Measurements from ENCODE around the gene SYTL2. TPM values are rescaled to one million over a fixed set of nuclear protein-coding genes. Genes with fewer than 3 reads are reported as not detected.
A peak's percentile ranks its signal among the peaks of the same experiment; 100 is the strongest.
"Not testable (repeated sequence)": the region's sequence is repeated elsewhere in the genome, so short reads cannot be mapped to it uniquely, and the experiment has no call there.

Gene SYTL2
- total RNA-seq, 1 donor from 2014 or later: 7.3 TPM

DNA sequence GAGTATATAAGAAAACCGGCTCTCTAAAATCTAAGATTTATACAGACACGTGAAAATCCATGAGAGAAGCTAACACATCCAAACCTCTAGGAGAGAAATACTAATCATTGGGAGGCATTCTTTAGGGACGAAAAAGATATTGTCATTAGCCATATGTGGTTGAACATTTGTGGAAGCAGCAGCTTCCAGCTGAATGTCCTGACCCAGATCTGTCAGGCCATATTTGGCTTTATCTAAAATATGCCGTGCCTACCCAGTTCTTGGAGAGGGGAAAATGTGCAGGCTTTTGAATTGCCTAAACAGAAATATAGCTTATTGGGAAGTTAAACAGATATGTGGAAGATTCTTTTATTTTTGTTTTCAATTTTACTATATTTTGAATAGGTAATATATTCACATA lies 131.4 kb downstream of the SYTL2 start:
- DNase-seq (ENCODE audit: low read depth, low spot score): no peak
- H3K9me3 Mint-ChIP-seq: no peaks in the 10 kb centered on the region
- H3K27me3 Mint-ChIP-seq (ENCODE audit: low read depth): peaks cover 2% of the 10 kb centered on the region
- no peaks in the 10 kb centered on the region for H3K36me3 Mint-ChIP-seq (ENCODE audit: low read depth)
- TF ChIP-seq CTCF (conservative IDR thresholded peaks at IDR 0.05): no peak
- no peaks in the 10 kb centered on the region for H3K4me1 Mint-ChIP-seq
- no peak overlapping the region for H3K27ac Mint-ChIP-seq (ENCODE audit: unreplicated experiment)
- H3K4me3 Mint-ChIP-seq: no peak overlapping the region

DNA sequence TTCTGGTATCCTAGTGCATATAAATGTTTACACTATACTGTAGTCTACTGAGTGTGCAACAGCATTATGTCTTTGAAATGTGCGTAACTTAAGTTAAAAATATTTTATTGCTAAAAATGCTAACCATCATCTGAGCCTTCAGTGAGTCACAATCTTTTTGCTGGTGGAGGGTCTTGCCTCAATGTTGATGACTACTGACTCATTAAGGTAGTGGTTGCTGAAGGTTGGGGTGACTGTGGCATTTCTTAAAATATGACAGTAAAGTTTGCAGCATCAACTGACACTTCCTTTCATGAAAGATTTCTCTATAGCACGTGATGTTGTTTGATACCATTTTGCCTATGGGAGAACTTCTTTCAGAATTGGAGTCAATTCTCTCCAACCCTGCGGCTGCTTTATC lies 137.5 kb downstream of the SYTL2 start:
- no peak for TF ChIP-seq CTCF (conservative IDR thresholded peaks at IDR 0.05)
- Mint-ChIP-seq H3K36me3 (ENCODE audit: low read depth) (no peaks in the 10 kb centered on the region), H3K27ac (ENCODE audit: unreplicated experiment) (no peak overlapping the region), H3K27me3 (ENCODE audit: low read depth) (peaks cover 2% of the 10 kb centered on the region), H3K4me3 (no peak overlapping the region), H3K9me3 (peaks cover 10% of the 10 kb centered on the region), H3K4me1 (no peaks in the 10 kb centered on the region)
- no peak for DNase-seq (ENCODE audit: low read depth, low spot score)

DNA sequence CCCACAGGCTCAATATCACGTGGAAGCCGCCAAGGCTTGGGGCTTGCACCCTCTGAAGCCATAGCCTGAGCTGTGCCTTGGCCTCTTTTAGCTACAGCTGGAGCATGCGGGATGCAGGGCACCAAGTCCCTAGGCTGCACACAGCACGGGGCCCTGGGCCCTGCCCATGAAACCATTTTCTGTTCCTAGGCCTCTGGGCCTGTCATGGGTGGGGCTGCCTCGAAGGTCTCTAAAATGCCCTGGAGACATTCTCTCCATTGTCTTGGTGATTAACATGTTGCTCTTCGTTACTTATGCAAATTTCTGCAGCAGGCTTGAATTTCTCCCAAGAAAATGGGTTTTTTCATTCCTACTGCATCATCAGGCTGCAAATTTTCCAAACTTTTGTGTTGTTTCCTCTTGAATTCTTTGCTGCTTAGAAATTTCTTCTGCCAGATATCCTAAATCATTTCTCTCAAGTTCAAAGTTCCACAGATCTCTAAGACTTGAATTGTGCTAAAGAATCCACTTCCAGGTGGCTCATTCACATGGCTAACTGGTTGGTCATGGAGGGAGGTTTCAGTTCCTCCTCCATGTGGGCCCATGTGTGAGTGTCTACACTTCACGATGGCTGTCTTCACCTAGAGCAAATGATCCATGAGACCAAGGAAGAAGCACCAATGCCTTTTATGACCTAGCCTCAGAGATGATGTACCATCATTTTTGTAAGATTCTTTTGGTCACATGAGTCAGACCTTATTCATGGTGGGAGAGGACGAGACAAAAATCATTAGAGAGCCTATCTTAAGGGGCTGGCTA lies 138.6 kb downstream of the SYTL2 start:
- no peaks in the 10 kb centered on the region for H3K36me3 Mint-ChIP-seq (ENCODE audit: low read depth)
- no peak for TF ChIP-seq CTCF (conservative IDR thresholded peaks at IDR 0.05)
- no peak overlapping the region for H3K4me3 Mint-ChIP-seq
- H3K27me3 Mint-ChIP-seq (ENCODE audit: low read depth): peaks cover 2% of the 10 kb centered on the region
- no peak overlapping the region for H3K27ac Mint-ChIP-seq (ENCODE audit: unreplicated experiment)
- no peak for DNase-seq (ENCODE audit: low read depth, low spot score)
- no peaks in the 10 kb centered on the region for H3K4me1 Mint-ChIP-seq
- peaks cover 10% of the 10 kb centered on the region for H3K9me3 Mint-ChIP-seq

DNA sequence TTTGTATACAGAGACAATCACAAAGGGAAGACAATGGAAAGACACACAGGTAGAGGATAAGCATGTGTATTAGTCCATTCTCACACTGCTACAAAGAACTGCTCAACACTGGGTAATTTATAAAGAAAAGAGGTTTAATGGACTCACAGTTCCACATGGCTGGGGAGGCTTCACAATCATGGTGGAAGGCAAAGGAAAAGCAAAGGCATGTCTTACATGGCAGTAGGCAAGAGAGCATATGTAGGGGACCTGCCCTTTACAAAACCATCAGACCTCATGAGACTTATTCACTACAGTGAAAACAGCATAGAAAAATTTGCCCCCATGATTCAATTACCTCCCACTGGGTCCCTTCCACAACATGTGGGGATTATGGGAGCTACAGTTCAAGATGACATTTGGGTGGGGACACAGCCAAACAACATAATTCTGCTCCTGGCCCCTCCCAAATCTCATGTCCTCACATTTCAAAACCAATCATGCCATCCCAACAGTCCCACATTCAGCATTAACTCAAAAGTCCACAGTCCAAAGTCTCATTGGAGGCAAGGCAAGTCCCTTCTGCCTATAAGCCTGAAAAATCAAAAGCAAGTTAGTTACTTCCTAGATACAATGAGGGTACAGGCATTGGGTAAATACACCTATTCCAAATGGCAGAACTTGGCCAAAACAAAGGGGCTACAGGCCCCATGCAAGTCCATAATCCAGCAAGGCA lies 139.8 kb downstream of the SYTL2 start:
- not testable (repeated sequence) for H3K4me3 Mint-ChIP-seq; H3K27me3 Mint-ChIP-seq (ENCODE audit: low read depth); H3K4me1 Mint-ChIP-seq; H3K36me3 Mint-ChIP-seq (ENCODE audit: low read depth); H3K27ac Mint-ChIP-seq (ENCODE audit: unreplicated experiment); DNase-seq (ENCODE audit: low read depth, low spot score)
- H3K9me3 Mint-ChIP-seq: peaks cover 10% of the 10 kb centered on the region

DNA sequence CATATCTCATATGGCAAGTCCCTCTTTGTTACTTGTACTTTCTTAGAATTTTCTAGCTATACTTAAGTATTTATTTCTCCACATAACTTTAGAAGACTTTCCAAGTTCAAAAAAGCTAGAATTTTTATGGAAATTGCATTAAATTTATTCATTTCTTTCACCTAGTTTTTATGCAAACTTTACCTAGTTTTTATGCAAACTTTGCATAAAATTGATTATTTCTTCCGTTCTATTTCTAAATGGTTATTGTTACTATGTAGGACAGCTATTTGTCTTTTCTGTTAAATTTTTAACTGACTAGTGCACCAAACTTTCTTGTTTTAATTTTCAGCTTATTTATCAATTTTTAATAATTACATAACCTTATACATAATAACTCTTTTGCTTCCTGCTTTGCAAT lies 142.8 kb downstream of the SYTL2 start:
- H3K27me3 Mint-ChIP-seq (ENCODE audit: low read depth): no peaks in the 10 kb centered on the region
- H3K4me3 Mint-ChIP-seq: peak overlapping the region; percentile 20
- H3K36me3 Mint-ChIP-seq (ENCODE audit: low read depth): peaks cover 10% of the 10 kb centered on the region
- H3K4me1 Mint-ChIP-seq: peaks cover 19% of the 10 kb centered on the region
- no peak for TF ChIP-seq CTCF (conservative IDR thresholded peaks at IDR 0.05)
- DNase-seq (ENCODE audit: low read depth, low spot score): no peak
- H3K9me3 Mint-ChIP-seq: peaks cover 6% of the 10 kb centered on the region
- H3K27ac Mint-ChIP-seq (ENCODE audit: unreplicated experiment): no peak overlapping the region

GRCh38 chr11:85666687-85667086 lies 144.3 kb downstream of the SYTL2 start:
- Mint-ChIP-seq H3K4me3 (peak overlapping the region; percentile 57), H3K27me3 (ENCODE audit: low read depth) (no peaks in the 10 kb centered on the region), H3K27ac (ENCODE audit: unreplicated experiment) (no peak overlapping the region)

More at GRCh38 chr11:85666687-85667086, 144.3 kb downstream of the SYTL2 start:
- TF ChIP-seq CTCF (conservative IDR thresholded peaks at IDR 0.05): no peak
- Mint-ChIP-seq H3K9me3 (peaks cover 3% of the 10 kb centered on the region), H3K36me3 (ENCODE audit: low read depth) (peaks cover 14% of the 10 kb centered on the region), H3K4me1 (peaks cover 29% of the 10 kb centered on the region)
- DNase-seq (ENCODE audit: low read depth, low spot score): no peak
